Esophagus squamous epithelium (tissue), 5 donors: ENCODE results near the gene DCC. TPM values are rescaled to one million over a fixed set of nuclear protein-coding genes. Genes with fewer than 3 reads are reported as not detected.

Experiments
- DNase-seq: peaks from one replicate; lab custom pipeline; 2025; lab: John Stamatoyannopoulos, UW
- H3K27ac ChIP-seq, 4 donors: fragments of 200-600 bp; sonication (generic); one replicate each; pipeline ENCODE4 v1.5.1; 2016 to 2019; ENCODE audit warnings: mild to moderate bottlenecking in 1 of 4
- H3K27me3 ChIP-seq, 4 donors: fragments of 200-600 bp; sonication (generic); 1 replicate in 3 of 4; 2 replicates in 1 of 4; pipeline versions ENCODE4 v1.5.1 to v1.6.0; 2017 to 2021; ENCODE audit warnings: antibody characterized with exemption in 1 of 4
- H3K36me3 ChIP-seq, 3 donors: fragments of 200-600 bp; sonication (generic); one replicate each; pipeline ENCODE4 v1.5.1; 2016 to 2019
- H3K4me1 ChIP-seq, 3 donors: fragments of 200-600 bp; sonication (generic); one replicate each; pipeline ENCODE4 v1.5.1; 2017 to 2019
- H3K4me3 ChIP-seq, 4 donors: fragments of 200-600 bp; sonication (generic); 1 replicate in 3 of 4; 2 replicates in 1 of 4; pipeline ENCODE4 v1.5.1; 2016 to 2019; ENCODE audit warnings: mild to moderate bottlenecking in 2 of 4, moderate library complexity in 1 of 4
- H3K9me3 ChIP-seq, 3 donors: fragments of 200-600 bp; sonication (generic); one replicate each; pipeline ENCODE4 v1.5.1; 2016 to 2019
- CTCF ChIP-seq, 6 experiments: fragments of 450-650 bp in 4 of 6; fragments of 200-600 bp in 2 of 6; sonication (generic) in 2 of 6; IDR thresholded peaks; one replicate each; pipeline ENCODE4 v1.5.1; 2016 to 2019; ENCODE audit warnings: antibody characterized with exemption in 6 of 6, mild to moderate bottlenecking in 4 of 6, moderate library complexity in 4 of 6
- POLR2A ChIP-seq, 4 donors: fragments of 450-650 bp; IDR thresholded peaks; one replicate each; pipeline ENCODE4 v1.6.1; 2017; ENCODE audit warnings: antibody characterized with exemption in 4 of 4, mild to moderate bottlenecking in 4 of 4, moderate library complexity in 3 of 4
- WGBS, 2 donors: methylation state at CpG; one replicate each; pipeline ENCODE4 v1.1.5; 2018; 5-methylcytosine and 5-hydroxymethylcytosine counted together
- intact Hi-C: fragments of 100-400 bp; cut with DNase I; formaldehyde crosslinking; loops from one replicate; pipeline ENCODE4 v1.15.0; 2022
- total RNA-seq, 4 donors: library from RNA; depleted of rRNA; stranded (reverse); fragments of >200 nt; gene quantifications; one replicate each; pipeline ENCODE4 v1.1.0, GENCODE V29; 2016
- donor health status: DM: yes; HTN: yes; CAD: no.

The DCC gene
- total RNA-seq, 4 donors from 2014 or later = 0.06 to 0.95 TPM; not detected in 2

GRCh38 chr18:52572036-52573000 lies 232.3 kb downstream of the DCC start:
- WGBS, 2 donors = 42 to 48% methylated on average over 9 to 10 of the region's 13 CpGs
- Histone ChIP-seq H3K4me1 (no peaks in the 10 kb centered on the region), H3K9me3 (no peaks in the 10 kb centered on the region), H3K27me3 (no peaks in the 10 kb centered on the region), H3K36me3 (no peaks in the 10 kb centered on the region), H3K27ac (no peak overlapping the region), H3K4me3 (no peak overlapping the region)
- no peak for DNase-seq
- intact Hi-C loops = no loop called here
- no peak for TF ChIP-seq CTCF (IDR thresholded peaks at IDR 0.05)

GRCh38 chr18:52577795-52578194 lies 237.8 kb downstream of the DCC start:
- H3K27ac ChIP-seq = no peak overlapping the region
- no peak overlapping the region for H3K4me3 ChIP-seq
- TF ChIP-seq POLR2A (IDR thresholded peaks at IDR 0.05) (no peak), CTCF (IDR thresholded peaks at IDR 0.05) (no peak)
- H3K36me3 ChIP-seq = no peaks in the 10 kb centered on the region
- no peaks in the 10 kb centered on the region for H3K4me1 ChIP-seq
- intact Hi-C loops = no loop called here
- no peaks in the 10 kb centered on the region for H3K27me3 ChIP-seq
- WGBS, 2 donors = 28 to 42% methylated on average over 3 of the region's 3 CpGs
- DNase-seq = no peak
- H3K9me3 ChIP-seq = no peaks in the 10 kb centered on the region

- H3K36me3 ChIP-seq = no peaks in the 10 kb centered on the region
- H3K4me1 ChIP-seq = no peaks in the 10 kb centered on the region
- TF ChIP-seq POLR2A (IDR thresholded peaks at IDR 0.05) = no peak
- no peak overlapping the region for H3K27ac ChIP-seq
- no peaks in the 10 kb centered on the region for H3K9me3 ChIP-seq
- no peaks in the 10 kb centered on the region for H3K27me3 ChIP-seq
- DNase-seq = no peak
- no peak overlapping the region for H3K4me3 ChIP-seq
- intact Hi-C loops = no loop called here
- WGBS, 2 donors = 44 to 85% methylated on average over 1 of the region's 1 CpG
Observed at GRCh38 chr18:52582061-52582460, 242.1 kb downstream of the DCC start.

GRCh38 chr18:52582516-52582915 lies 242.5 kb downstream of the DCC start:
- WGBS, 2 donors = 6 to 8% methylated on average over 1 of the region's 1 CpG
- Histone ChIP-seq H3K9me3 (no peaks in the 10 kb centered on the region), H3K27ac (no peak overlapping the region), H3K36me3 (no peaks in the 10 kb centered on the region), H3K4me1 (no peaks in the 10 kb centered on the region), H3K27me3 (no peaks in the 10 kb centered on the region), H3K4me3 (no peak overlapping the region)
- intact Hi-C loops = no loop called here
- no peak for DNase-seq
- no peak for TF ChIP-seq POLR2A (IDR thresholded peaks at IDR 0.05)
- TF ChIP-seq CTCF (IDR thresholded peaks at IDR 0.05) = no peak

- Histone ChIP-seq H3K27me3 (no peaks in the 10 kb centered on the region), H3K4me1 (no peaks in the 10 kb centered on the region), H3K9me3 (no peaks in the 10 kb centered on the region), H3K36me3 (no peaks in the 10 kb centered on the region), H3K27ac (no peak overlapping the region), H3K4me3 (no peak overlapping the region)
- intact Hi-C loops = no loop called here
- TF ChIP-seq POLR2A (IDR thresholded peaks at IDR 0.05) = no peak
- no peak for TF ChIP-seq CTCF (IDR thresholded peaks at IDR 0.05)
- no peak for DNase-seq
Observed at GRCh38 chr18:52588931-52589330, 248.9 kb downstream of the DCC start.
